ENCODE results near the gene GMDS.

DNA sequence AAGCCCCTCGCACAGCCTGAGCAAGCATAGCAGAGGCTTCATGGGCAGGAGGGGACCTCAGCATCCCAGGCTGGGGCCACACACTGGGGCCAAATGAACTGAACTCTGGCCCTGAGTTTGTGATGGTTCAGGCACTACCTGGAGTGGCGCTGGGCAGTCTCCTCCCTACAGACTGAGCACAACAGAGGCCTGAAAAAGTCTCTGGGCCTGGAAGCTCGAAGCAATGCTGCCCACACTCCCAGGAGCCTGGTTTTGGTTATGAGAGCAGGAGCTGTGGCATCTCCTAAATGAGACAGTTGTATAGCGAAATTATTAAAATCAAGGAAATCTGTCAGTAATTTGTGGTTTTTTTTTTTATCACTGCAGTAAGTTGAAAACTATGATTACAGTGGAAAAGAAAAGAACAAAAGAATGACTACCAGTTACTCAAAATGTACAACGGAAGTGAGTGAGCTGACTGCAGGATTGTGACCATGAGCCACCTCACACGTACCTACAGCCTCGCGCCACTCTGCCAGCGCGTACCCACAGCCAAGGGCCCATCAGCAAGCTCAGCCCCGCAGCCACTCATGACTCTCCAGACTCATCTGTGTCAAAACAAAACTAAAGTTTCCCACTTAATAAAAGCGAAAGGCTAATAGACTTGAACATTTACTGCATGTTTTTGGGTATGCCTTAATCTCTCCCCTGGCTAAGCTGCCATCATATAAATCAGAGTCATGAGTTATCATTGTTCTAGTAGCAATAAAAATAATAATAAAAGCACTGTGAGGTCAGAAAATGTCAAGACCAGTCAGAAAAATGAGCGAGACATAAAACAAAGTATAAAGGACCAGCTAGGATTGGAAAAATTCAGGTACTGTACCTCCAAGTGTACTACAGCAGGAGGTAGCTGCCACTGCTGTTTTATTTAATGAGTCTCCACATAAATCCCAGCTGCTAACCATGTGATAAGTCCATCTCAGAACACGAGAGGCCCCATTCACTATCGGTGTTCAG lies 458.7 kb downstream of the GMDS start:
- TF ChIP-seq EZH2 (IDR thresholded peaks at IDR 0.05; ENCODE audit: insufficient read depth, poor library complexity, severe bottlenecking) = no peak
- no peak for TF ChIP-seq EZH2phosphoT487 (IDR thresholded peaks at IDR 0.05; ENCODE audit: insufficient read depth, low read depth)
